GM23248 (cell line): ENCODE data around the gene RPIA. TPM values are rescaled to one million over a fixed set of nuclear protein-coding genes. Genes with fewer than 3 reads are reported as not detected.

Experiments
- DNase-seq: peaks from one replicate; pipeline ENCODE4 v3.0.0-alpha.2; 2015
- H2AFZ ChIP-seq: fragments of 200-600 bp; sonication (generic); 2 replicates; pipeline ENCODE4 v1.6.1; 2016; ENCODE audit warnings: antibody characterized with exemption
- H3F3A ChIP-seq: fragments of 200-600 bp; sonication (generic); 2 replicates; pipeline ENCODE4 v1.6.1; 2016; ENCODE audit warnings: mild to moderate bottlenecking, antibody characterized with exemption, mixed run types; ENCODE audit not compliant: insufficient read depth
- H3K27ac ChIP-seq: fragments of 200-600 bp; sonication (generic); 2 replicates; pipeline ENCODE4 v1.5.1; 2016; ENCODE audit warnings: mild to moderate bottlenecking
- H3K27me3 ChIP-seq: fragments of 200-600 bp; sonication (generic); replicated peaks from 2 replicates; pipeline ENCODE4 v1.6.1; 2016; ENCODE audit warnings: mild to moderate bottlenecking; ENCODE audit not compliant: insufficient read depth
- H3K36me3 ChIP-seq: fragments of 200-600 bp; sonication (generic); 2 replicates; pipeline ENCODE4 v1.6.1; 2016; ENCODE audit warnings: low read depth, mild to moderate bottlenecking
- H3K4me1 ChIP-seq: fragments of 200-600 bp; sonication (generic); 2 replicates; pipeline ENCODE4 v1.6.1; 2016; ENCODE audit warnings: mild to moderate bottlenecking; ENCODE audit not compliant: insufficient read depth
- H3K4me2 ChIP-seq: fragments of 200-600 bp; sonication (generic); one replicate; pipeline ENCODE4 v1.6.1; 2016; ENCODE audit warnings: mild to moderate bottlenecking; ENCODE audit not compliant: unreplicated experiment
- H3K4me3 ChIP-seq: fragments of 200-600 bp; sonication (generic); 2 replicates; pipeline ENCODE4 v1.5.1; 2016; ENCODE audit warnings: mild to moderate bottlenecking
- H3K79me2 ChIP-seq: fragments of 200-600 bp; sonication (generic); 2 replicates; pipeline ENCODE4 v1.6.1; 2016; ENCODE audit warnings: mild to moderate bottlenecking; ENCODE audit not compliant: insufficient read depth
- H3K9ac ChIP-seq: fragments of 200-600 bp; sonication (generic); 2 replicates; pipeline ENCODE4 v1.6.1; 2016; ENCODE audit warnings: mild to moderate bottlenecking
- H3K9me2 ChIP-seq: fragments of 200-600 bp; sonication (generic); 2 replicates; pipeline ENCODE4 v1.6.1; 2016; ENCODE audit warnings: mixed run types, mild to moderate bottlenecking, moderate library complexity; ENCODE audit not compliant: insufficient read depth
- H3K9me3 ChIP-seq: fragments of 200-600 bp; sonication (generic); one replicate; pipeline ENCODE4 v1.6.1; 2017; ENCODE audit warnings: low read depth
- H4K20me1 ChIP-seq: fragments of 200-600 bp; sonication (generic); 2 replicates; pipeline ENCODE4 v1.6.0; 2016; ENCODE audit not compliant: insufficient read depth
- EZH2 ChIP-seq: fragments of 200-600 bp; sonication (generic); IDR thresholded peaks from 2 replicates; pipeline ENCODE4 v1.6.1; 2018; ENCODE audit warnings: antibody characterized with exemption, mild to moderate bottlenecking; ENCODE audit not compliant: insufficient read depth, poor library complexity, severe bottlenecking
- EZH2phosphoT487 ChIP-seq: fragments of 200-600 bp; sonication (generic); IDR thresholded peaks from 2 replicates; pipeline ENCODE4 v1.6.1; 2018; ENCODE audit warnings: antibody characterized with exemption, moderate library complexity, mild to moderate bottlenecking, low read depth; ENCODE audit not compliant: insufficient read depth
- WGBS, 2 experiments: methylation state at CpG; one replicate each; pipeline ENCODE4 v1.1.6; 2015 to 2017; ENCODE audit warnings: low lambda C conversion rate in 2 of 2, low coverage in 1 of 2; ENCODE audit errors: missing lambda C conversion rate in 2 of 2; 5-methylcytosine and 5-hydroxymethylcytosine counted together
- in situ Hi-C: fragments of 300-500 bp; cut with MboI; formaldehyde crosslinking; loops from 2 replicates; pipeline ENCODE4 v1.15.0; 2020
- polyA plus RNA-seq: library from polyadenylated mRNA; unstranded; fragments of >200 nt; fragmentation: Nextera tagmentation; extraction: Ambion mirVana; gene quantifications from 2 replicates; pipeline ENCODE4 v1.2.1, GENCODE V29; 2016
- total RNA-seq: library from RNA; depleted of rRNA; stranded (reverse); fragments of >200 nt; shearing (Covaris generic); gene quantifications from 2 replicates; pipeline ENCODE4 v1.2.3, GENCODE V29; 2014

RPIA gene
- total and polyA plus RNA-seq, 2 experiments from 2014 or later, result 5.8 to 9.2 TPM

GRCh38 chr2:88673363-88673762 lies 18.1 kb upstream of the RPIA start:
- H2AFZ ChIP-seq, result no peak overlapping the region
- TF ChIP-seq EZH2, result no peak
- TF ChIP-seq EZH2phosphoT487, result no peak
- H3K4me3 ChIP-seq, result no peak overlapping the region
- H3K27me3 ChIP-seq, result no peaks in the 10 kb centered on the region; the same call in 1 of the 2 replicates
- no peak overlapping the region for H3K9ac ChIP-seq
- WGBS, 2 experiments, result 74 to 86% methylated on average over 1 of the region's 1 CpG
- H3K27ac ChIP-seq, result no peak overlapping the region
- in situ Hi-C loops, result no loop called here
- no peak for DNase-seq
- H3K4me1 ChIP-seq, result no peaks in the 10 kb centered on the region
- H3K9me2 ChIP-seq, result no peaks in the 10 kb centered on the region
- H3K79me2 ChIP-seq, result no peaks in the 10 kb centered on the region
- H3F3A ChIP-seq, result no peaks in the 10 kb centered on the region
- H3K36me3 ChIP-seq, result no peaks in the 10 kb centered on the region
- H4K20me1 ChIP-seq, result no peaks in the 10 kb centered on the region
- H3K4me2 ChIP-seq, result no peak overlapping the region
- no peaks in the 10 kb centered on the region for H3K9me3 ChIP-seq

GRCh38 chr2:88680266-88680902 lies 11.1 kb upstream of the RPIA start:
- no peaks in the 10 kb centered on the region for H3K27me3 ChIP-seq
- DNase-seq, result no peak
- H2AFZ ChIP-seq, result no peak overlapping the region
- no peak for TF ChIP-seq EZH2phosphoT487
- TF ChIP-seq EZH2, result no peak
- no peaks in the 10 kb centered on the region for H3K9me3 ChIP-seq
- H4K20me1 ChIP-seq, result no peaks in the 10 kb centered on the region
- no peaks in the 10 kb centered on the region for H3K9me2 ChIP-seq
- H3K4me2 ChIP-seq, result no peak overlapping the region
- no peak overlapping the region for H3K9ac ChIP-seq
- no peaks in the 10 kb centered on the region for H3K79me2 ChIP-seq
- no peaks in the 10 kb centered on the region for H3K36me3 ChIP-seq
- H3K27ac ChIP-seq, result no peak overlapping the region
- no peaks in the 10 kb centered on the region for H3F3A ChIP-seq
- in situ Hi-C loops, result loop anchor here (25.0 kb wide), 1 partner anchor 493 kb away; no protein-coding TSS in a partner anchor
- H3K4me3 ChIP-seq, result no peak overlapping the region
- 52 to 65% methylated on average over 7 of the region's 7 CpGs for WGBS, 2 experiments
- H3K4me1 ChIP-seq, result no peaks in the 10 kb centered on the region

GRCh38 chr2:88680916-88681315 lies 10.6 kb upstream of the RPIA start:
- Histone ChIP-seq H3K4me3 (no peak overlapping the region), H3K36me3 (no peaks in the 10 kb centered on the region), H3F3A (no peaks in the 10 kb centered on the region), H3K9ac (no peak overlapping the region), H3K4me2 (no peak overlapping the region), H2AFZ (no peak overlapping the region), H3K4me1 (no peaks in the 10 kb centered on the region), H3K79me2 (no peaks in the 10 kb centered on the region), H4K20me1 (no peaks in the 10 kb centered on the region), H3K9me2 (no peaks in the 10 kb centered on the region), H3K9me3 (no peaks in the 10 kb centered on the region), H3K27me3 (no peaks in the 10 kb centered on the region), H3K27ac (no peak overlapping the region)
- WGBS, 2 experiments, result 86 to 87% methylated on average over 2 of the region's 2 CpGs
- in situ Hi-C loops, result loop anchor here (25.0 kb wide), 1 partner anchor 494 kb away; no protein-coding TSS in a partner anchor
- no peak for DNase-seq
- TF ChIP-seq EZH2, result no peak
- TF ChIP-seq EZH2phosphoT487, result no peak

GRCh38 chr2:88683160-88684021 lies 8.1 kb upstream of the RPIA start:
- TF ChIP-seq EZH2 (no peak), EZH2phosphoT487 (no peak)
- Histone ChIP-seq H3F3A (no peaks in the 10 kb centered on the region), H3K4me2 (no peak overlapping the region), H4K20me1 (no peaks in the 10 kb centered on the region), H3K4me3 (no peak overlapping the region), H3K79me2 (no peaks in the 10 kb centered on the region), H3K27me3 (no peaks in the 10 kb centered on the region), H3K9me3 (no peaks in the 10 kb centered on the region), H3K9me2 (no peaks in the 10 kb centered on the region), H3K9ac (no peak overlapping the region), H2AFZ (no peak overlapping the region), H3K36me3 (no peaks in the 10 kb centered on the region), H3K4me1 (no peaks in the 10 kb centered on the region), H3K27ac (no peak overlapping the region)
- no peak for DNase-seq
- 15 to 21% methylated on average over 2 of the region's 2 CpGs for WGBS, 2 experiments
- in situ Hi-C loops, result loop anchor here (25.0 kb wide), 1 partner anchor 496 kb away; no protein-coding TSS in a partner anchor
